H9 (cell line): Measurements from ENCODE around the gene DNAJC1. TPM values are rescaled to one million over a fixed set of nuclear protein-coding genes. Genes with fewer than 3 reads are reported as not detected.

ENCODE experiments used
- DNase-seq: peaks from one replicate; pipeline ENCODE4 v3.0.0-alpha.2; 2017
- H2AFZ ChIP-seq: one replicate; pipeline ENCODE4 v1.6.1; 2013; ENCODE audit warnings: mild to moderate bottlenecking, low read length, control low read depth, moderate library complexity
- H2AK5ac ChIP-seq: 2 replicates; pipeline ENCODE4 v1.6.1; 2013; ENCODE audit warnings: low read length, control low read depth, mixed read lengths; ENCODE audit not compliant: insufficient read length
- H2BK120ac ChIP-seq: one replicate; pipeline ENCODE4 v1.6.1; 2013; ENCODE audit warnings: low read depth, mild to moderate bottlenecking, low read length, control low read depth, inconsistent platforms; ENCODE audit not compliant: poor library complexity, severe bottlenecking
- H2BK12ac ChIP-seq: 2 replicates; pipeline ENCODE4 v1.6.1; 2013; ENCODE audit warnings: low read length, control low read depth, mixed read lengths, low read depth; ENCODE audit not compliant: insufficient read length
- H2BK15ac ChIP-seq: 2 replicates; pipeline ENCODE4 v1.6.1; 2013; ENCODE audit warnings: low read depth, low read length, control low read depth
- H2BK20ac ChIP-seq: one replicate; pipeline ENCODE4 v1.6.1; 2013; ENCODE audit warnings: low read depth, mild to moderate bottlenecking, low read length, control low read depth, inconsistent platforms; ENCODE audit not compliant: poor library complexity, severe bottlenecking
- H2BK5ac ChIP-seq: 2 replicates; pipeline ENCODE4 v1.6.1; 2013; ENCODE audit warnings: low read length, control low read depth, mixed read lengths; ENCODE audit not compliant: insufficient read length
- H3K14ac ChIP-seq: 2 replicates; pipeline ENCODE4 v1.6.1; 2013; ENCODE audit warnings: low read length, control low read depth; ENCODE audit not compliant: insufficient read depth
- H3K18ac ChIP-seq: 2 replicates; pipeline ENCODE4 v1.6.1; 2013; ENCODE audit warnings: low read depth, mild to moderate bottlenecking, mixed read lengths, low read length, control low read depth; ENCODE audit not compliant: insufficient read length
- H3K23ac ChIP-seq: 2 replicates; pipeline ENCODE4 v1.6.1; 2013; ENCODE audit warnings: low read length, control low read depth, mixed read lengths, low read depth; ENCODE audit not compliant: insufficient read length
- H3K23me2 ChIP-seq: 2 replicates; pipeline ENCODE4 v1.6.1; 2013; ENCODE audit warnings: low read depth, mild to moderate bottlenecking, mixed read lengths, low read length, control low read depth; ENCODE audit not compliant: insufficient read length, poor library complexity, severe bottlenecking
- H3K27ac ChIP-seq: 2 replicates; pipeline ENCODE4 v1.5.1; 2013; ENCODE audit warnings: low read length, control low read depth, mixed read lengths, low read depth; ENCODE audit not compliant: insufficient read length
- H3K27me3 ChIP-seq: 2 replicates; pipeline ENCODE4 v1.6.1; 2013; ENCODE audit warnings: low read length, control low read depth, inconsistent platforms; ENCODE audit not compliant: insufficient read depth
- H3K4ac ChIP-seq: 2 replicates; pipeline ENCODE4 v1.6.1; 2013; ENCODE audit warnings: low read depth, mild to moderate bottlenecking, control low read depth, inconsistent platforms, low read length, moderate library complexity
- H3K4me1 ChIP-seq: 2 replicates; pipeline ENCODE4 v1.6.1; 2013; ENCODE audit warnings: low read length, control low read depth, inconsistent platforms; ENCODE audit not compliant: insufficient read depth
- H3K4me2 ChIP-seq: 2 replicates; pipeline ENCODE4 v1.6.1; 2013; ENCODE audit warnings: low read length, control low read depth, mixed read lengths; ENCODE audit not compliant: insufficient read length, insufficient read depth
- H3K56ac ChIP-seq: 2 replicates; pipeline ENCODE4 v1.6.1; 2013; ENCODE audit warnings: low read depth, mild to moderate bottlenecking, mixed read lengths, low read length, control low read depth; ENCODE audit not compliant: insufficient read length
- H3K79me1 ChIP-seq: 2 replicates; pipeline ENCODE4 v1.6.1; 2013; ENCODE audit warnings: low read depth, mild to moderate bottlenecking, moderate library complexity, low read length, control low read depth, inconsistent platforms; ENCODE audit not compliant: insufficient read depth, poor library complexity, severe bottlenecking
- H3K79me2 ChIP-seq: 2 replicates; pipeline ENCODE4 v1.6.1; 2013; ENCODE audit warnings: low read length, control low read depth, inconsistent platforms; ENCODE audit not compliant: insufficient read depth
- H3K9ac ChIP-seq: 2 replicates; pipeline ENCODE4 v1.6.1; 2013; ENCODE audit warnings: low read length, control low read depth, mixed read lengths; ENCODE audit not compliant: insufficient read length; ENCODE audit errors: extremely low read depth
- H3K9me3 ChIP-seq: one replicate; pipeline ENCODE4 v1.6.1; 2013; ENCODE audit warnings: low read depth, low read length, inconsistent platforms; ENCODE audit not compliant: control insufficient read depth
- H3T11ph ChIP-seq: one replicate; pipeline ENCODE4 v1.6.1; 2013; ENCODE audit warnings: mild to moderate bottlenecking, low read length, control low read depth, inconsistent platforms
- H4K20me1 ChIP-seq: one replicate; pipeline ENCODE4 v1.6.1; 2013; ENCODE audit not compliant: control insufficient read depth, insufficient read length, insufficient read depth
- H4K5ac ChIP-seq: 2 replicates; pipeline ENCODE4 v1.6.1; 2013; ENCODE audit warnings: low read depth, mild to moderate bottlenecking, mixed read lengths, low read length, control low read depth; ENCODE audit not compliant: insufficient read length
- H4K8ac ChIP-seq: replicated peaks from 2 replicates; pipeline ENCODE4 v1.6.1; 2013; ENCODE audit warnings: low read length, control low read depth, mixed read lengths, low read depth; ENCODE audit not compliant: insufficient read length
- H4K91ac ChIP-seq: 2 replicates; pipeline ENCODE4 v1.6.1; 2013; ENCODE audit warnings: low read depth, mild to moderate bottlenecking, moderate library complexity, mixed read lengths, low read length, control low read depth; ENCODE audit not compliant: insufficient read length
- H3K27ac Mint-ChIP-seq, 3 experiments: 2 replicates in 2 of 3; 3 replicates in 1 of 3; pipeline ENCODE4 v1.8.0; 2020 to 2021; ENCODE audit warnings: mixed read lengths in 3 of 3, mild to moderate bottlenecking in 1 of 3, moderate library complexity in 1 of 3
- H3K27me3 Mint-ChIP-seq: 2 replicates; pipeline ENCODE4 v1.8.0; 2021; ENCODE audit warnings: low read depth, mild to moderate bottlenecking, moderate library complexity, mixed read lengths
- H3K36me3 Mint-ChIP-seq, 3 experiments: 2 replicates in 2 of 3; 3 replicates in 1 of 3; pipeline ENCODE4 v1.8.0; 2020 to 2021; ENCODE audit warnings: low read depth in 3 of 3, mixed read lengths in 3 of 3; ENCODE audit not compliant: insufficient read depth in 1 of 3
- H3K4me1 Mint-ChIP-seq, 2 experiments: 2 replicates each; pipeline ENCODE4 v1.8.0; 2020; ENCODE audit warnings: mixed read lengths in 2 of 2
- H3K4me3 Mint-ChIP-seq, 2 experiments: 2 replicates in 1 of 2; 3 replicates in 1 of 2; pipeline ENCODE4 v1.8.0; 2020 to 2021; ENCODE audit warnings: mild to moderate bottlenecking in 2 of 2, mixed read lengths in 2 of 2, moderate library complexity in 1 of 2
- H3K9me3 Mint-ChIP-seq, 2 experiments: 2 replicates in 1 of 2; 3 replicates in 1 of 2; pipeline ENCODE4 v1.8.0; 2020; ENCODE audit warnings: mild to moderate bottlenecking in 2 of 2, mixed read lengths in 2 of 2, moderate library complexity in 1 of 2
- CTCF ChIP-seq: fragments of 200-600 bp; sonication (generic); conservative IDR thresholded peaks from 3 replicates; pipeline ENCODE4 v1.8.0; 2021; ENCODE audit warnings: antibody characterized with exemption, mild to moderate bottlenecking
- WGBS: extraction: QIAGEN DNeasy Blood & Tissue Kit; methylation state at CpG from one replicate; pipeline ENCODE4 v1.1.7; 2013; ENCODE audit warnings: missing lambda C conversion rate, low lambda C conversion rate, mixed read lengths; ENCODE audit not compliant: insufficient read length; ENCODE audit errors: extremely low coverage; 5-methylcytosine and 5-hydroxymethylcytosine counted together
- total RNA-seq: library from RNA; stranded (reverse); gene quantifications from 2 replicates; pipeline ENCODE4 v1.2.1, GENCODE V29; 2021

DNAJC1 gene
- total RNA-seq, 1 experiment from 2014 or later, result 11.2 TPM

- no peak overlapping the region for H3K23ac ChIP-seq
- H3K14ac ChIP-seq, result no peak overlapping the region
- H3K79me2 ChIP-seq, result no peaks in the 10 kb centered on the region
- no peak overlapping the region for H3T11ph ChIP-seq
- H3K4me1 ChIP-seq, result peaks cover 3% of the 10 kb centered on the region; the same call in 1 of the 2 replicates
- no peak for TF ChIP-seq CTCF
- H2BK12ac ChIP-seq, result no peak overlapping the region
- no peaks in the 10 kb centered on the region for H4K20me1 ChIP-seq
- no peak overlapping the region for H4K8ac ChIP-seq
- H3K79me1 ChIP-seq, result no peaks in the 10 kb centered on the region
- no peaks in the 10 kb centered on the region for H3K23me2 ChIP-seq
- no peaks in the 10 kb centered on the region for H3K9me3 Mint-ChIP-seq
- H3K27me3 ChIP-seq, result no peaks in the 10 kb centered on the region
- H2AFZ ChIP-seq, result no peak overlapping the region
- no peak for DNase-seq
- H3K4ac ChIP-seq, result no peak overlapping the region
- H4K91ac ChIP-seq, result no peak overlapping the region
- H3K36me3 Mint-ChIP-seq, result no peaks in the 10 kb centered on the region
- no peak overlapping the region for H2BK15ac ChIP-seq
- peaks cover 22 to 31% of the 10 kb centered on the region in 2 experiments for H3K4me1 Mint-ChIP-seq
- H3K27ac ChIP-seq, result no peak overlapping the region
- H3K18ac ChIP-seq, result no peak overlapping the region
- no peak overlapping the region; a peak in 1 of 7 replicates for H3K27ac Mint-ChIP-seq
- WGBS, result no CpG with 5 or more reads among the region's 5 CpGs
- no peak overlapping the region for H3K4me3 Mint-ChIP-seq
- H2BK120ac ChIP-seq, result no peak overlapping the region
- H3K4me2 ChIP-seq, result no peak overlapping the region
- H4K5ac ChIP-seq, result no peak overlapping the region
- no peaks in the 10 kb centered on the region for H3K9me3 ChIP-seq
- H2AK5ac ChIP-seq, result no peak overlapping the region
- H2BK20ac ChIP-seq, result no peak overlapping the region
- no peak overlapping the region for H2BK5ac ChIP-seq
- H3K9ac ChIP-seq, result no peak overlapping the region
- H3K56ac ChIP-seq, result no peak overlapping the region
- H3K27me3 Mint-ChIP-seq, result no peaks in the 10 kb centered on the region; the same call in 1 of the 2 replicates
These were observed 92.7 kb downstream of the DNAJC1 start for GRCh38 chr10:21910798-21911197.
